Liver (tissue), 3 donors: ENCODE results near the gene TMEM272.

Experiments
- CTCF ChIP-seq: fragments of 150-350 bp; IDR thresholded peaks from 2 replicates; pipeline ENCODE4 v1.5.1; 2017; ENCODE audit warnings: improper control_type of control experiment, low read depth, low read length; ENCODE audit not compliant: missing input control
- EGR1 ChIP-seq, 2 donors: IDR thresholded peaks; 2 replicates each; pipeline ENCODE4 v1.6.1; 2016 to 2018; ENCODE audit warnings: antibody characterized with exemption in 2 of 2, low read depth in 2 of 2
- FOXA1 ChIP-seq: IDR thresholded peaks from 2 replicates; pipeline ENCODE4 v1.6.1; 2016; ENCODE audit warnings: antibody characterized with exemption
- GABPA ChIP-seq, 2 donors: IDR thresholded peaks in 1 of 2; conservative IDR thresholded peaks in 1 of 2; 2 replicates each; pipeline ENCODE4 v1.6.1; 2016; ENCODE audit warnings: antibody characterized with exemption in 2 of 2, mild to moderate bottlenecking in 1 of 2, moderate library complexity in 1 of 2
- HNF4G ChIP-seq: IDR thresholded peaks from 2 replicates; pipeline ENCODE4 v1.6.1; 2016; ENCODE audit warnings: antibody characterized with exemption
- MAX ChIP-seq: IDR thresholded peaks from 2 replicates; pipeline ENCODE4 v1.6.1; 2016; ENCODE audit warnings: antibody characterized with exemption
- RAD21 ChIP-seq, 2 donors: IDR thresholded peaks; 2 replicates each; pipeline ENCODE4 v1.6.1; 2016; ENCODE audit warnings: antibody characterized with exemption in 2 of 2, mild to moderate bottlenecking in 2 of 2
- REST ChIP-seq: IDR thresholded peaks from 2 replicates; pipeline ENCODE4 v1.6.1; 2016; ENCODE audit warnings: antibody characterized with exemption, mild to moderate bottlenecking
- RXRA ChIP-seq, 2 donors: IDR thresholded peaks; 2 replicates each; pipeline ENCODE4 v1.6.1; 2017 to 2018; ENCODE audit warnings: antibody characterized with exemption in 2 of 2, mild to moderate bottlenecking in 1 of 2
- TAF1 ChIP-seq: conservative IDR thresholded peaks from 2 replicates; pipeline ENCODE4 v1.6.1; 2016; ENCODE audit warnings: antibody characterized with exemption, mild to moderate bottlenecking
- YY1 ChIP-seq: IDR thresholded peaks from 2 replicates; pipeline ENCODE4 v1.6.1; 2016; ENCODE audit warnings: antibody characterized with exemption, mild to moderate bottlenecking
- donor health status: healthy.
- donor health status: healthy.

GRCh38 chr13:51837016-51837415 lies 8.0 kb downstream of the TMEM272 start:
- TF ChIP-seq MAX = no peak
- TF ChIP-seq YY1 = no peak
- no peak for TF ChIP-seq HNF4G
- no peak for TF ChIP-seq TAF1
- TF ChIP-seq CTCF = no peak
- TF ChIP-seq GABPA (IDR thresholded peaks at IDR 0.05 in 1 of 2, conservative IDR thresholded peaks at IDR 0.05 in 1 of 2) = no peak
- no peak for TF ChIP-seq EGR1 (IDR thresholded peaks at IDR 0.05; ENCODE audit: low read depth in 2 of 2)
- TF ChIP-seq RAD21 (IDR thresholded peaks at IDR 0.05) = no peak
- no peak for TF ChIP-seq REST
- TF ChIP-seq FOXA1 = no peak
- TF ChIP-seq RXRA (IDR thresholded peaks at IDR 0.05) = no peak
